Fibroblast of lung (primary cell): ENCODE results near the gene PLB1. TPM values are rescaled to one million over a fixed set of nuclear protein-coding genes. Genes with fewer than 3 reads are reported as not detected.
A peak's percentile ranks its signal among the peaks of the same experiment; 100 is the strongest.

Experiments
- DNase-seq, 2 donors: peaks; one replicate each; pipeline versions ENCODE4 v3.0.0 to v3.0.0-alpha.2; 2010; ENCODE audit warnings: low read depth in 2 of 2
- H2AFZ ChIP-seq: 2 replicates; pipeline ENCODE4 v1.5.1; 2012; ENCODE audit warnings: low read length, control low read depth, inconsistent platforms
- H3K27ac ChIP-seq: 2 replicates; pipeline ENCODE4 v1.5.1; 2011; ENCODE audit warnings: low read length, control low read depth; ENCODE audit not compliant: insufficient read depth
- H3K27me3 ChIP-seq: 2 replicates; pipeline ENCODE4 v1.5.1; 2011; ENCODE audit warnings: mild to moderate bottlenecking, low read length; ENCODE audit not compliant: control insufficient read depth, insufficient read depth
- H3K36me3 ChIP-seq: 2 replicates; pipeline ENCODE4 v1.5.1; 2011; ENCODE audit warnings: low read length; ENCODE audit not compliant: control insufficient read depth, insufficient read depth
- H3K4me1 ChIP-seq: 2 replicates; pipeline ENCODE4 v1.5.1; 2011; ENCODE audit warnings: low read length; ENCODE audit not compliant: control insufficient read depth, insufficient read depth; ENCODE audit errors: extremely low read depth
- H3K4me2 ChIP-seq: 2 replicates; pipeline ENCODE4 v1.5.1; 2011; ENCODE audit warnings: low read length, control low read depth; ENCODE audit not compliant: insufficient read depth; ENCODE audit errors: extremely low read depth
- H3K4me3 ChIP-seq, 4 experiments: fragments of 200-600 bp in 1 of 4; sonication (generic) in 1 of 4; replicated peaks in 1 of 4; 2 replicates each; pipeline ENCODE4 v1.5.1; 2011 to 2016; ENCODE audit warnings: low read length in 4 of 4, low read depth in 3 of 4, mild to moderate bottlenecking in 3 of 4, control low read depth in 2 of 4, inconsistent platforms in 1 of 4, mixed read lengths in 1 of 4; ENCODE audit not compliant: insufficient read depth in 1 of 4; ENCODE audit errors: control extremely low read depth in 1 of 4
- H3K79me2 ChIP-seq: 2 replicates; pipeline ENCODE4 v1.5.1; 2012; ENCODE audit warnings: mild to moderate bottlenecking, low read length, inconsistent platforms; ENCODE audit not compliant: control insufficient read depth, insufficient read depth
- H3K9ac ChIP-seq: 2 replicates; pipeline ENCODE4 v1.5.1; 2011; ENCODE audit warnings: mild to moderate bottlenecking, low read length, control low read depth; ENCODE audit not compliant: insufficient read depth
- H3K9me3 ChIP-seq: 2 replicates; pipeline ENCODE4 v1.5.1; 2012; ENCODE audit warnings: low read depth, low read length; ENCODE audit not compliant: control insufficient read depth, insufficient read depth
- H4K20me1 ChIP-seq: 2 replicates; pipeline ENCODE4 v1.5.1; 2011; ENCODE audit warnings: low read length; ENCODE audit not compliant: control insufficient read depth, insufficient read depth; ENCODE audit errors: extremely low read depth
- CTCF ChIP-seq, 2 donors: IDR thresholded peaks in 1 of 2; conservative IDR thresholded peaks in 1 of 2; 1 replicate in 1 of 2; 2 replicates in 1 of 2; pipeline ENCODE4 v1.5.1; 2011 to 2012; ENCODE audit warnings: low read length in 2 of 2, control low read depth in 1 of 2, inconsistent platforms in 1 of 2, low read depth in 1 of 2, mild to moderate bottlenecking in 1 of 2
- EZH2 ChIP-seq: IDR thresholded peaks from 2 replicates; pipeline ENCODE4 v1.5.1; 2012; ENCODE audit warnings: low read length, control low read depth, mild to moderate bottlenecking; ENCODE audit errors: missing control alignments
- polyA plus RNA-seq, 2 donors: library from polyadenylated mRNA; depleted of rRNA in 1 of 2; stranded (reverse) in 1 of 2; unstranded in 1 of 2; fragments of >200 nt; gene quantifications; 2 replicates each; pipeline ENCODE4 v1.2.1, GENCODE V29; 2011 to 2012; ENCODE audit warnings: missing spikeins in 1 of 2
- total RNA-seq: library from RNA; depleted of rRNA; stranded (reverse); fragments of >200 nt; gene quantifications from 2 replicates; pipeline ENCODE4 v1.2.1, GENCODE V29; 2014

Gene PLB1
- total and polyA plus RNA-seq, 2 donors (not counting 1 experiment from before 2014, with no cell fraction given): 0.70 to 1.8 TPM

DNA sequence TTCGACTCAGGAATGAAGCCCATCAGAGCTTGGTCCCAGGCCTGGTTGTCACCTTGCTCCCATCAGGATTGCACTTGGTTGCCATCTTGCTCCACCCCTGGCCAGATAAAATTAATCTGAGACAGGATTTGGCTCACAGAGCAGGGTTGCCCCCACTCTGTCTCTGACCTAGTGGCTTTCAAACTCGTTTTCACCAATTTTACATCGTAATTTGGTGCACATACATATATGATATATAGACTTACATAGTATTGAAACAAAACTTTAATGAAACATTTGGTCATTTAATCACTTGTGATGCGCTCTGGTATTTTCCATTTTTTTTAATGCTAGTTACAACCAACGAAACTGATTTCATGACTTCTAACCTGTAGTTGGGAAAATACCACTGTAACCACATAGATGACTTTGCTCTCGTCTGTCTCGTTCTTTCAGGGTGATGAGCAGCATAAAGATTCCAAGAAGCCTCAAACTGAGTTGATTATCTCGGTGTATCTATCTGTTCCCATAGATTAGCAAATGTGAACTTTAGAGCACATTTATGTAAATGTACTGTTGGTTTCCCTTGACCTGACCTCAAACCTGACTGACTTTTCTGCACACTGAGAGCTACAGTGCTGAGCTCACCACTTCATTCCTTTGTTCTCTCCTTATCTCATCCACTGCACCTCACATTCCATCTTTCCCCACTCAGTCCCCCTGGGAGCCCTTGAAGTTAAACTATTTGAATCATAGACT lies 30.5 kb upstream of the PLB1 start:
- no peaks in the 10 kb centered on the region for H4K20me1 ChIP-seq
- H3K79me2 ChIP-seq: no peaks in the 10 kb centered on the region
- no peak overlapping the region for H2AFZ ChIP-seq
- H3K27me3 ChIP-seq: no peaks in the 10 kb centered on the region
- no peak overlapping the region for H3K4me2 ChIP-seq
- no peak overlapping the region for H3K4me3 ChIP-seq
- H3K4me1 ChIP-seq: no peaks in the 10 kb centered on the region
- no peaks in the 10 kb centered on the region for H3K36me3 ChIP-seq
- peak in 1 of 2 donors; percentile 35 for DNase-seq
- no peak overlapping the region for H3K9ac ChIP-seq
- no peak overlapping the region for H3K27ac ChIP-seq
- no peaks in the 10 kb centered on the region for H3K9me3 ChIP-seq
- TF ChIP-seq CTCF (conservative IDR thresholded peaks at IDR 0.05 in 1 of 2, IDR thresholded peaks at IDR 0.05 in 1 of 2; ENCODE audit: low read depth in 1 of 2, low read length in 2 of 2): no peak

GRCh38 chr2:28469304-28469703 lies 26.6 kb upstream of the PLB1 start:
- peak; percentile 20 to 37 for DNase-seq
- Histone ChIP-seq H2AFZ (no peak overlapping the region), H3K9me3 (no peaks in the 10 kb centered on the region), H3K27me3 (no peaks in the 10 kb centered on the region), H3K36me3 (no peaks in the 10 kb centered on the region), H3K4me3 (no peak overlapping the region), H3K9ac (no peak overlapping the region), H3K79me2 (no peaks in the 10 kb centered on the region), H4K20me1 (no peaks in the 10 kb centered on the region), H3K4me2 (no peak overlapping the region), H3K27ac (no peak overlapping the region), H3K4me1 (no peaks in the 10 kb centered on the region)
- TF ChIP-seq EZH2 (no peak), CTCF (conservative IDR thresholded peaks at IDR 0.05 in 1 of 2, IDR thresholded peaks at IDR 0.05 in 1 of 2; ENCODE audit: low read depth in 1 of 2, low read length in 2 of 2) (no peak)

- no peaks in the 10 kb centered on the region for H3K4me1 ChIP-seq
- no peaks in the 10 kb centered on the region for H3K27me3 ChIP-seq
- no peaks in the 10 kb centered on the region for H3K9me3 ChIP-seq
- H4K20me1 ChIP-seq: no peaks in the 10 kb centered on the region
- no peak overlapping the region for H3K27ac ChIP-seq
- H3K36me3 ChIP-seq: no peaks in the 10 kb centered on the region
- H3K4me3 ChIP-seq: no peak overlapping the region
- no peak overlapping the region for H3K9ac ChIP-seq
- H3K4me2 ChIP-seq: no peak overlapping the region
- TF ChIP-seq EZH2 (no peak), CTCF (conservative IDR thresholded peaks at IDR 0.05 in 1 of 2, IDR thresholded peaks at IDR 0.05 in 1 of 2; ENCODE audit: low read depth in 1 of 2, low read length in 2 of 2) (no peak)
- no peaks in the 10 kb centered on the region for H3K79me2 ChIP-seq
- H2AFZ ChIP-seq: no peak overlapping the region
- DNase-seq: no peak
Measured at GRCh38 chr2:28469947-28470535, 25.8 kb upstream of the PLB1 start.
